Eye (tissue), 1 donor: Measurements from ENCODE around the gene HCCS.
"Not testable (repeated sequence)": the region's sequence is repeated elsewhere in the genome, so short reads cannot be mapped to it uniquely, and the experiment has no call there.

Experiments
- DNase-seq: peaks from one replicate; pipeline ENCODE4 v3.0.0-alpha.2; 2015

HCCS gene

GRCh38 chrX:11111037-11111851, at the start of gene HCCS:
HCCS (plus strand) TSS chrX:11111332; CDS start chrX:11112061, 729 bp downstream.
- peak; percentile 92 for DNase-seq

- DNase-seq = no peak
These were observed 46.9 kb upstream of the HCCS start for GRCh38 chrX:11064276-11064675.

- DNase-seq = peak; percentile 57
These were observed 46.1 kb upstream of the HCCS start for GRCh38 chrX:11064851-11065600.

DNA sequence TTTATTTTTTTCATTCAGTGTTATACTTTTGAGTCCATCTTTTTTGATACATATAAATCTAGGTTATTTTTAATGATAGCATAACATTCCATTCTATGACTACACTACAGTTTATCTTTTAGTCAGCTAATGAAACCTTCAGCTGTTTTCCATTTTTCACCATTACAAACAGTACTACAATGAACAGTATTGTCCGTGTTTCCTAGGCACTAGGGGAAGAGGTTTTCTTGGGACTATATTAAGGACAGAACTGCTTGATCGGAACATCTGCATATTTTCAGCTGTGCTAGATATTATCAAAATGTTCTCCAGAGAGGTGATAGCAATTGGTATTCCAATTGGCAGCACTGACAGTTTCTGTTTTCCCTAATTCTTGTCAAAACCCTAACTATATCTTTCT, 44.3 kb upstream of the HCCS start:
- DNase-seq = no peak

DNA sequence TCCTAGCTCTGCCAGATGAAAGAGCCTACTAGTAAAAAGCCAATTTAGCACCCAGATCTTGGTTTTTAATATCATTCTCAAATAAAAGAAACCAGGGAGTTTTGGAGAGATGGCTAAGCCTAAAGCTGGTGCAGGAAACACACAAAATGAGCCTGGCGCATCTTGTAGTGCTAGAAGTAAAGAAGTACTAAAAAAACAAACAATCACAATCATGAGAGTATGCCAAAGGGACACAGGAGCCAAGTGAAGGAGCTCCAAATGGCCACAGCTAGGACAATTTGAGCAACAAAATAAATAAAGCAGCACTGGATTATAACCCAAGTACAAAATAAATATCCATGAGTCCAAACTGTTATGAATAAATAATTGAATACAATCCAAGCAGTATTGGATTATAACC, 37.8 kb upstream of the HCCS start:
- no peak for DNase-seq

- peak; percentile 23 for DNase-seq
These were observed 30.3 kb upstream of the HCCS start for GRCh38 chrX:11080741-11081305.

DNA sequence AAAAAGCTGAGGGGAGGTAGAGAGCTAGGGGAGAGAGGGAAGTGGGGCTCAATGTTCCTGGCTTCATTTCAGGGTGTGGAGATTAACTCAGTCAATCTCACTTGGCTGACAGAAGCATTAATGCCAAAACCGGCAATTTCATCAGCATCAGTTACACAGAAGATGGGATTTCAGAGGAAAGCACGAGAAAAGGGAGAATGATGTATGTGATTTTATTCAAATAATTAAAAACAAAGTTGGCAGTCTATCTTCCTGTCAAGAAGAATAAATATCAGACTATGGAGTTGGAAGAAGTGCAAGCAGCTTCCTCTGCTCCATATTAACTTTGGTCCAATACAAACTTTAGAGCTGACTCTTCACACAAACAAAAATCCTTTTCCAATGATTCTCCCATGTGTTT, 29.6 kb upstream of the HCCS start:
- DNase-seq = peak; percentile 38

DNA sequence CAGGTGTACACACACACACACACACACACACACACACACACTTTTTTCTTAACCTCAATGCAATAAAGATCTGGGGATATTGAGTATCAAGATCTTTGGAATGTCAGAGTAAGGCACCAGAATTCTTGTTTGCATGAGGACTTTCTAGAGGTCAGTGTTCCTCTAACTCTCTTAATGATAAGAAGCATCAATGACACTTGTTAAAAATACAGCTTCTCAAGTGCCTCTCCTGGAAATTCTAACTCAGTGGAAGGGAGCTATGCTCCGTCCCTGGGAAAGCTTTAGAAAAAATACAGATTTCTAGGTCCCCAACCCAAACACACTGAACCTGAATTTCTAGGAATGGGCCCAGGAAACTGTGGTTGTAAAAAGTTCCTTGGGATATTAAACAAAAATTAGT, 25.8 kb upstream of the HCCS start:
- DNase-seq = no peak

DNA sequence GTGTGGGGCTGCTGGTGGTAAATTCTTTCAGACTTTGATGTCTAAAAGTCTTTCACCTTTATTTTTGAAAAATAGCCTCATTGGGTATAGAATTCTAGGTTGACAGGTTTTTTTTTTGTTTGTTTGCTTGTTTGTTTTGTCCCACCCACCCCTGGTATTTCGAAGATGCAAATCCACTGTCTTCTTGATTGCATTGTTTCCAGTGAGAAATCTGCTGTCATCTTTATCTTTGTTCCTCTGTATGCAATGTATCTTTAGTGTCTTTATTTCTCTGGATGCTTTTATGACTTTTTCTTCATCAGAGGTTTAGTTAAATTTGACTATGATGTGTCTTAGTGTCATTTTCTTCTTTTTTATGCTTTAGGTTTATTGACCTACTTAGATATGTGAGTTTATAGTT, 21.3 kb upstream of the HCCS start:
- no peak for DNase-seq

GRCh38 chrX:11097933-11098332, 13.2 kb upstream of the HCCS start:
- no peak for DNase-seq

DNA sequence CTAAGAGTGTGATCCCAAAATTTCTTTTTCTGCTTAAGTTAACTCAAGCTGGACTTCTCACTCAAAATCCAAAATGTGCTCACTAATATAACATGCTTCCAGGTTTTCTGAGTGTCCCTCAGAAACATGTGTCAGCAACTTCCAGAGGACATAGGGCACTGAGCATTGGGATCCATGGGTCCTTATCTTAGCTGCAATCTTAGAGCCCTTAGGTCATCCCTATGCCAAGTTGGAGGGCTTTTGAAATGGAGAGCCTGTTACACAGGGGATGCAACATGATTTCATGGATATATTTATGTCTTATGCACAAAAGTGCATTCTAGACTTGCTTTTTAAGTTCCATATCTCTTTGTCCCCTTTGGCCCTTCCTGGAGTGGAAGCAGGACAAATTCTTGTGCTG, 11.7 kb upstream of the HCCS start:
- no peak for DNase-seq

DNA sequence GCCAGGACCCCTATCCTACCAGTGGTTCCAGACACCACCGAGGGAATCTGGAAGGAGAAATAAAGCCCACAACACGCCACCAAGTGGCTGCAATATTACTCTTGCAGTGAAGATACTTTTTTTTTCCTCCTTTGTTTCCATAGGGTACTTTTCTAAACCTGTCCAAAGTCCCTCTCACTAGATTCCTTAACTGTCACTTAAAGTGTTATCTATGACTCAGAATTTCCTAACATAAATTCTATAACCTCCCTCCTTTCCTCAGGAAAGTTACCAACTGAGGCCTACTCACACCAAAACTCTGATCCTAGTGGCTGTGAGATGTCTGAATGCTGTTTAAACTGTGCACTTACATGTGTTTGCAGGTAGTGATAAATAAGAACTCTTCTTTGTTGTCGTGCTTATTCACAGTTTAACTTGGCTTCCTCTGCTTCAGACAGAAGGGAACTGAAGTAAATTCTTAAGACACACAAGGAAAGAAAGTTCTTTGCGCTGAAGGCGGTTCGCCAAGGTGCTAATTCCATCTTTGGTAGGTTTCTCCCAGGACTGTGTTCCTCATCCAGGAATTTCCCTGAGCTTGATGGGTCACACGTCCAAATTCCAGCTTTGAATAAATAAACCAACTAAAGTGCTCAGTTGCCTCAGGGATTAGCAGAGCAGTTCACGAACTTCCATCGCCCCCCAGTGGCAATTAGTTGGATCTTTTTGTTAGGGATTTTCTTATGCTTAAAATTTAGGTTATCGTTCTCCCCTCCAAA, 10.7 kb upstream of the HCCS start:
- peak; percentile 80 for DNase-seq

- DNase-seq = no peak
These were observed 8.1 kb upstream of the HCCS start for GRCh38 chrX:11103006-11103405.

DNA sequence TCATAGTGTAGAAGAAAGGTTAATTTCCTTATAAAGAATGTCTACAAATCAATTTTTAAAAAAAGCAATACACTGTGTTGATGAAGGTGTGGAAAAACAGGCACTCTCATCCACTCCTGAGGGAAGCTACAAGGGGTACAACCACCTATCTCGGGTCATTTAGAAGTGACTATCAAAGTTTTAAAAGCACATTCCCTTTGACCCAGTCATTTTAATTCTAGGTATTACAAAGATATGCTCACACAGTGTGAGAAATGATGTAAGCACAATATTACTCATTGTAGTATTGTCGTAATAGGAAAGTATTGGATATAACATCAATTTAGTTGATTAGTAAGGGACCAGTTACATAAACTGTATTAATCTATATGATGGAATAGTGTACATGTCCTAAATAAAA, 7.4 kb upstream of the HCCS start:
- DNase-seq = no peak

DNA sequence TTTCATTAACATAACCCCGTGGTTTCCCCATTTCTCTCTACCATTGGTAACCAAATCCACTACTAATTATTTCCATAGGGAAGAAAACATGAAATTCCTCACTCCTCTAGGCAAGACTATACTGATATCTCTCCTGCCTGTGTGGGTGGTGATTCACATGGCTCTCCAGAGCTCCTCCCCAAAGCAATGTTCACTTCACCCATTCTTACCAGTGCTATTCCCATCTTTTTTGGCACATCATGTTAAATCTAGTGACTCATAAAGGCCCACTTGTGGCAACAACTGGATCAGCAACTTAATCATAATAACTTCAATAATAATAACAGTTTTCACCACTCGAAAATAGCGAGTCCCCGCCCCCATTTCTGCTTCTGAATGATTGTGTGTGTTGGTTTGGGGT, 6.1 kb upstream of the HCCS start:
- no peak for DNase-seq

- DNase-seq = no peak
These were observed 2.7 kb upstream of the HCCS start for GRCh38 chrX:11108253-11108941.

DNA sequence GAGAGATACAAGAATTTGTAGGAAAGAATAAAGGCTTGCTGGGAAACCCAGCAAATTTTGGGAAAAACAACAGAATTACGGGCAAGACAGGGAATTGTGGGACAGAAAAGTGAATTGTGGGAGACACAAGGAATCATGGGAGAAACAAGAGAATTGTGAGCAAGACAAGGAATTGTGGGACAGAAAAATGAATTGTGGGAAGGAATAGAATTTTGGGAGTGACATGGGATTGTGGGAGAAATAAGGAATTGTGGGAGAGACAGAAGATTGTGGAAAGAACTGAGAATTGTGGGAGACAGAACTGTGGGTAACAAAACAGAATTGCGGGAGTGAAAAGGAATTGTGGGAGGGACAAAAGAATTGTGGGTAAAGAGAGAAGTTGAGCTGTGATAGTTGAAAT, 1.2 kb upstream of the HCCS start:
- no peak for DNase-seq

GRCh38 chrX:11111947-11112346, 815 bp downstream of the HCCS start:
- no peak for DNase-seq

GRCh38 chrX:11113731-11114130, 2.6 kb downstream of the HCCS start:
- peak; percentile 11 for DNase-seq

DNA sequence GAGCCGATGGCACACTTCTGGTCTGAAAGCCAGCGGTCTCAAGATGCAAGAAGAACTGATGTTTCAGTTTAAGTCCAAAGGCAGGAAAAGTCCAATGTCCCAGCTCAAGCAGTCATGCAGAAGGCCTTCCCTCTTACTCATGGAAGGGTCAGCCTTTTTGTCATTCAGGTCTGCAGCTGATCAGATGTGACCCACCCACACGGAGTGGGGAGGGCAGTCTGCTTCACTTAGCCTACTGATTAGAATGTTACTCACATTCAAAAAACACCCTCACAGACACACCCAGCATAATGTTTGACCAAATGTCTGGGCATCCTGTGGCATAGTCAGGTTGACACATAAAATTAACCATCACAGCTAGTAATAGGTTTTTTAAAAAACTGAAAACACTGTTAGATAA, 6.6 kb downstream of the HCCS start:
- no peak for DNase-seq

DNA sequence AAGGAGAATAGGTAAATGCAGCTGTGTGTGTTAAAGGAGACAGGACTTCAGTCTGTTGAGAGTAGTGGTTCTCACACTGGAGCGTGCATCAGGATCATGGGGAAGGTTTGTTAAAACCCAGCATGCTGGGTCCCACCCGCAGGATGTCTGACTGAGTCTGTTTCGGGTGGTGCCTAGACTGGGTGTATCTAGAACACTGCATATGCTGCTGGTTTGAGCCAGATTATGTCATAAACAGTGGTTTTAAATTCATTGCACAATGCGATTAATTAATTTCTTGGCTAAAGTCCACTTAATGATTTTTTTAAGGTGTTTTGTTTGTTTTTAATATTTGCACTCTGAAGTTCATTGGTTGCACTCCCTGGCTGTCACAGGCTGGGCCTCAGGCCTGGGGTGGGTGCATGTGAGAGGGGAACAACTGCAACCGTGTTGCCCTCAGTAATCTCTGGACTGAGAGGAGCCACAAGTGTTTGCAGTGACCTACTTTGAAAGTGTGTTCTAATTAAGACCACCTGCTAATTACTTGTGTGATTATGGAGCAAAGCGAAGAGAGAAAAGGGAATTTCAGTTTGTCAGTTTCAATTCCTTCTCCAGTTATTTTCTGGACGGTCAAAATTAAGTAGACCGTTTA, 8.3 kb downstream of the HCCS start:
- no peak for DNase-seq

DNA sequence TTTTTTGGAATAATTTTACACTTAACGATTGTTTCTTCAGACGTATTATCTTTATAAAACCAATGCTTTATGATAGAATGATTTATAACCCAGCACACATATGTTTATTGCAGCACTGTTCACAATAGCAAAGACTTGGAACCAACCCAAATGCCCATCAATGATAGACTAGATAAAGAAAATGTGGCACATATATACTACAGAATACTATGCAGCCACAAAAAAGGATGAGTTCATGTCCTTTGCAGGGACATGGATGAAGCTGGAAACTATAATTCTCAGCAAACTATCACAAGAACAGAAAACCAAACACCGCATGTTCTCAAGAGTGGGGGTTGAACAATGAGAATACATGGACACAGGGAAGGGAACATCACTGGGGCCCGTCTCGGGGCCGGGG, 12.0 kb downstream of the HCCS start:
- not testable (repeated sequence) for DNase-seq
